ENCODE measurements around the gene INTS11. TPM values are rescaled to one million over a fixed set of nuclear protein-coding genes. Genes with fewer than 3 reads are reported as not detected.

INTS11 gene
- polyA plus RNA-seq, 4 donors: 94.9 to 331 (median 186) TPM

- 25 to 40% (median 26%) methylated on average over 62 to 116 of the region's 116 CpGs for WGBS, 3 donors
- Histone ChIP-seq H3K36me3 (ENCODE audit: control insufficient read depth in 3 of 3, insufficient read depth in 2 of 3, low read depth in 1 of 3, low read length in 3 of 3) (peaks cover 0 to 41% (median 0%) of the 10 kb centered on the region in 3 donors), H3K4me3 (ENCODE audit: low read depth in 1 of 3, low read length in 3 of 3) (peak overlapping the region in 2 of 3 donors; percentile 12 to 18), H3K27ac (ENCODE audit: low read depth in 1 of 3, low read length in 2 of 3) (no peak overlapping the region), H3K27me3 (ENCODE audit: control insufficient read depth in 3 of 3, insufficient read depth in 3 of 3, low read length in 3 of 3) (peaks cover 0 to 10% (median 5%) of the 10 kb centered on the region in 3 donors), H3K4me1 (ENCODE audit: control insufficient read depth in 3 of 3, insufficient read depth in 2 of 3, low read depth in 1 of 3, low read length in 2 of 3) (peaks cover 0 to 51% (median 0%) of the 10 kb centered on the region in 3 donors), H3K9me3 (ENCODE audit: control insufficient read depth in 2 of 2, insufficient read depth in 1 of 2, low read depth in 1 of 2, low read length in 1 of 2) (no peaks in the 10 kb centered on the region)
- no peak for DNase-seq
- FAIRE-seq: no peak
Observed at GRCh38 chr1:1354271-1355247, 30.1 kb upstream of the INTS11 start.

GRCh38 chr1:1353389-1354151, 29.1 kb upstream of the INTS11 start:
- H3K4me3 ChIP-seq (ENCODE audit: low read depth in 1 of 3, low read length in 3 of 3): no peak overlapping the region
- no peak for DNase-seq
- H3K27me3 ChIP-seq (ENCODE audit: control insufficient read depth in 3 of 3, insufficient read depth in 3 of 3, low read length in 3 of 3): peaks cover 0 to 10% (median 5%) of the 10 kb centered on the region in 3 donors
- H3K4me1 ChIP-seq (ENCODE audit: control insufficient read depth in 3 of 3, insufficient read depth in 2 of 3, low read depth in 1 of 3, low read length in 2 of 3): peaks cover 0 to 41% (median 0%) of the 10 kb centered on the region in 3 donors
- no peak for FAIRE-seq
- 11 to 36% (median 12%) methylated on average over 27 to 28 of the region's 28 CpGs for WGBS, 3 donors
- no peak overlapping the region for H3K27ac ChIP-seq (ENCODE audit: low read depth in 1 of 3, low read length in 2 of 3)
- peaks cover 0 to 41% (median 0%) of the 10 kb centered on the region in 3 donors for H3K36me3 ChIP-seq (ENCODE audit: control insufficient read depth in 3 of 3, insufficient read depth in 2 of 3, low read depth in 1 of 3, low read length in 3 of 3)
- H3K9me3 ChIP-seq (ENCODE audit: control insufficient read depth in 2 of 2, insufficient read depth in 1 of 2, low read depth in 1 of 2, low read length in 1 of 2): no peaks in the 10 kb centered on the region

- Histone ChIP-seq H3K4me1 (ENCODE audit: control insufficient read depth in 3 of 3, insufficient read depth in 2 of 3, low read depth in 1 of 3, low read length in 2 of 3) (peaks cover 0 to 37% (median 0%) of the 10 kb centered on the region in 3 donors), H3K4me3 (ENCODE audit: low read depth in 1 of 3, low read length in 3 of 3) (no peak overlapping the region), H3K27me3 (ENCODE audit: control insufficient read depth in 3 of 3, insufficient read depth in 3 of 3, low read length in 3 of 3) (peaks cover 0 to 10% (median 5%) of the 10 kb centered on the region in 3 donors), H3K27ac (ENCODE audit: low read depth in 1 of 3, low read length in 2 of 3) (peak overlapping the region in 1 of 3 donors; percentile 11), H3K9me3 (ENCODE audit: control insufficient read depth in 2 of 2, insufficient read depth in 1 of 2, low read depth in 1 of 2, low read length in 1 of 2) (no peaks in the 10 kb centered on the region), H3K36me3 (ENCODE audit: control insufficient read depth in 3 of 3, insufficient read depth in 2 of 3, low read depth in 1 of 3, low read length in 3 of 3) (peaks cover 0 to 41% (median 0%) of the 10 kb centered on the region in 3 donors)
- DNase-seq: no peak
- 19 to 24% (median 22%) methylated on average over 3 to 5 of the region's 5 CpGs for WGBS, 3 donors
- no peak for FAIRE-seq
Observed at GRCh38 chr1:1352786-1353388, 28.4 kb upstream of the INTS11 start.

- H3K4me1 ChIP-seq (ENCODE audit: control insufficient read depth in 3 of 3, insufficient read depth in 2 of 3, low read depth in 1 of 3, low read length in 2 of 3): peaks cover 0 to 40% (median 0%) of the 10 kb centered on the region in 3 donors
- peaks cover 0 to 41% (median 0%) of the 10 kb centered on the region in 3 donors for H3K36me3 ChIP-seq (ENCODE audit: control insufficient read depth in 3 of 3, insufficient read depth in 2 of 3, low read depth in 1 of 3, low read length in 3 of 3)
- WGBS, 3 donors: 62 to 74% (median 68%) methylated on average over 27 to 29 of the region's 29 CpGs
- FAIRE-seq (no peak), DNase-seq (no peak)
- H3K9me3 ChIP-seq (ENCODE audit: control insufficient read depth in 2 of 2, insufficient read depth in 1 of 2, low read depth in 1 of 2, low read length in 1 of 2): no peaks in the 10 kb centered on the region
- no peak overlapping the region for H3K4me3 ChIP-seq (ENCODE audit: low read depth in 1 of 3, low read length in 3 of 3)
- H3K27me3 ChIP-seq (ENCODE audit: control insufficient read depth in 3 of 3, insufficient read depth in 3 of 3, low read length in 3 of 3): peaks cover 0 to 10% (median 5%) of the 10 kb centered on the region in 3 donors
- H3K27ac ChIP-seq (ENCODE audit: low read depth in 1 of 3, low read length in 2 of 3): peak overlapping the region in 2 of 3 donors; percentile 30 to 40
Observed at GRCh38 chr1:1351511-1352427, 27.3 kb upstream of the INTS11 start.

- WGBS, 3 donors: 0 to 1% (median 1%) methylated on average over 39 to 122 of the region's 122 CpGs
- peak within 1 kb of the TSS; percentile 69 to 84 (median 74) for H3K4me3 ChIP-seq (ENCODE audit: low read depth in 1 of 3, low read length in 3 of 3)
- H3K27me3 ChIP-seq (ENCODE audit: control insufficient read depth in 3 of 3, insufficient read depth in 3 of 3, low read length in 3 of 3): peaks cover 0 to 3% (median 2%) of the 10 kb centered on the region in 3 donors
- peaks cover 2 to 59% (median 6%) of the 10 kb centered on the region in 3 donors for H3K4me1 ChIP-seq (ENCODE audit: control insufficient read depth in 3 of 3, insufficient read depth in 2 of 3, low read depth in 1 of 3, low read length in 2 of 3)
- H3K9me3 ChIP-seq (ENCODE audit: control insufficient read depth in 2 of 2, insufficient read depth in 1 of 2, low read depth in 1 of 2, low read length in 1 of 2): no peaks in the 10 kb centered on the region
- peak within 1 kb of the TSS; percentile 82 to 86 (median 85) for H3K27ac ChIP-seq (ENCODE audit: low read depth in 1 of 3, low read length in 2 of 3)
- H3K36me3 ChIP-seq (ENCODE audit: control insufficient read depth in 3 of 3, insufficient read depth in 2 of 3, low read depth in 1 of 3, low read length in 3 of 3): peaks cover 0 to 58% (median 0%) of the 10 kb centered on the region in 3 donors
- peak; percentile 51 to 85 for DNase-seq
- FAIRE-seq: no peak
Observed at GRCh38 chr1:1349256-1350012, 25.0 kb upstream of the INTS11 start, which contains the start of gene DVL1. TSS of gene DVL1 (minus strand) at chr1:1349418. CDS start at chr1:1349065, 353 bp downstream.

- peak in 1 of 2 donors; percentile 76 for DNase-seq
- no peaks in the 10 kb centered on the region for H3K9me3 ChIP-seq (ENCODE audit: control insufficient read depth in 2 of 2, insufficient read depth in 1 of 2, low read depth in 1 of 2, low read length in 1 of 2)
- WGBS, 3 donors: 0 to 1% (median 1%) methylated on average over 47 to 109 of the region's 109 CpGs
- peaks cover 2 to 57% (median 10%) of the 10 kb centered on the region in 3 donors for H3K4me1 ChIP-seq (ENCODE audit: control insufficient read depth in 3 of 3, insufficient read depth in 2 of 3, low read depth in 1 of 3, low read length in 2 of 3)
- H3K27ac ChIP-seq (ENCODE audit: low read depth in 1 of 3, low read length in 2 of 3): peak overlapping the region; percentile 82 to 86 (median 84)
- peaks cover 0 to 56% (median 0%) of the 10 kb centered on the region in 3 donors for H3K36me3 ChIP-seq (ENCODE audit: control insufficient read depth in 3 of 3, insufficient read depth in 2 of 3, low read depth in 1 of 3, low read length in 3 of 3)
- H3K4me3 ChIP-seq (ENCODE audit: low read depth in 1 of 3, low read length in 3 of 3): peak overlapping the region; percentile 69 to 84 (median 74)
- no peak for FAIRE-seq
- H3K27me3 ChIP-seq (ENCODE audit: control insufficient read depth in 3 of 3, insufficient read depth in 3 of 3, low read length in 3 of 3): no peaks in the 10 kb centered on the region
Observed at GRCh38 chr1:1348420-1349255, 24.2 kb upstream of the INTS11 start.
